HL-60 (cell line): ENCODE results near the gene SLC9C1.

Experiments
- DNase-seq, 2 experiments: peaks; one replicate each; pipeline ENCODE4 v3.0.0-alpha.2; 2010 to 2020; ENCODE audit warnings: low read depth in 1 of 2, low spot score in 1 of 2
- H3K27ac ChIP-seq: fragments of 250-450 bp; sonication (Bioruptor Pico); replicated peaks from 2 replicates; pipeline ENCODE4 v1.5.1; 2020; ENCODE audit warnings: mild to moderate bottlenecking, moderate library complexity
- H3K27me3 ChIP-seq: fragments of 250-450 bp; sonication (Bioruptor Pico); 2 replicates; pipeline ENCODE4 v1.5.1; 2021; ENCODE audit warnings: mild to moderate bottlenecking, moderate library complexity; ENCODE audit not compliant: insufficient read depth, poor library complexity, severe bottlenecking
- H3K4me3 ChIP-seq: replicated peaks from 2 replicates; pipeline ENCODE4 v1.5.1; 2011; ENCODE audit warnings: mild to moderate bottlenecking, control low read depth, low read length; ENCODE audit not compliant: insufficient read depth
- CTCF ChIP-seq: IDR thresholded peaks from one replicate; pipeline ENCODE4 v1.5.1; 2011; ENCODE audit warnings: low read length, control low read depth, inconsistent platforms; ENCODE audit not compliant: insufficient read depth
- GABPA ChIP-seq: IDR thresholded peaks from 2 replicates; pipeline ENCODE4 v1.6.1; 2012; ENCODE audit warnings: low read depth
- POLR2AphosphoS5 ChIP-seq: IDR thresholded peaks from 2 replicates; pipeline ENCODE4 v1.6.1; 2012; ENCODE audit warnings: low read depth
- REST ChIP-seq: IDR thresholded peaks from 2 replicates; pipeline ENCODE4 v1.6.1; 2012; ENCODE audit warnings: low read depth; ENCODE audit not compliant: insufficient replicate concordance
- SPI1 ChIP-seq: IDR thresholded peaks from 2 replicates; pipeline ENCODE4 v1.6.1; 2012; ENCODE audit warnings: low read depth, mild to moderate bottlenecking, borderline replicate concordance

The SLC9C1 gene

GRCh38 chr3:112124907-112125607 is 169.0 kb downstream of the SLC9C1 start:
- DNase-seq: no peak
- no peak overlapping the region for H3K4me3 ChIP-seq
- no peak overlapping the region for H3K27ac ChIP-seq
- no peaks in the 10 kb centered on the region for H3K27me3 ChIP-seq
- TF ChIP-seq CTCF (no peak), POLR2AphosphoS5 (no peak), REST (no peak), SPI1 (no peak), GABPA (no peak)

GRCh38 chr3:112123548-112123947 is 170.5 kb downstream of the SLC9C1 start:
- no peak overlapping the region for H3K27ac ChIP-seq
- no peak for DNase-seq
- TF ChIP-seq REST (no peak), SPI1 (no peak), CTCF (no peak), GABPA (no peak), POLR2AphosphoS5 (no peak)
- no peak overlapping the region for H3K4me3 ChIP-seq
- no peaks in the 10 kb centered on the region for H3K27me3 ChIP-seq

- DNase-seq: no peak
- no peak overlapping the region for H3K4me3 ChIP-seq
- H3K27me3 ChIP-seq: no peaks in the 10 kb centered on the region
- TF ChIP-seq CTCF: no peak
- no peak for TF ChIP-seq GABPA
- TF ChIP-seq POLR2AphosphoS5: no peak
- TF ChIP-seq SPI1: no peak
- no peak for TF ChIP-seq REST
- H3K27ac ChIP-seq: no peak overlapping the region
These were observed 171.1 kb downstream of the SLC9C1 start for GRCh38 chr3:112122870-112123269.
